ENCODE results near the gene SPON2. TPM values are rescaled to one million over a fixed set of nuclear protein-coding genes. Genes with fewer than 3 reads are reported as not detected.

Gene SPON2
- total RNA-seq, 1 experiment from 2014 or later: 3.1 TPM

- peak in 1 of 2 experiments; percentile 22 for DNase-seq
- Mint-ChIP-seq H3K27me3 (ENCODE audit: insufficient read depth, unreplicated experiment) (no peaks in the 10 kb centered on the region), H3K9me3 (ENCODE audit: unreplicated experiment) (no peaks in the 10 kb centered on the region), H3K4me3 (ENCODE audit: unreplicated experiment) (no peak overlapping the region), H3K27ac (ENCODE audit: unreplicated experiment) (peak overlapping the region; percentile 42), H3K36me3 (ENCODE audit: insufficient read depth, unreplicated experiment) (peaks cover 45% of the 10 kb centered on the region), H3K4me1 (ENCODE audit: low read depth, unreplicated experiment) (no peaks in the 10 kb centered on the region)
- TF ChIP-seq, protein P1, sequence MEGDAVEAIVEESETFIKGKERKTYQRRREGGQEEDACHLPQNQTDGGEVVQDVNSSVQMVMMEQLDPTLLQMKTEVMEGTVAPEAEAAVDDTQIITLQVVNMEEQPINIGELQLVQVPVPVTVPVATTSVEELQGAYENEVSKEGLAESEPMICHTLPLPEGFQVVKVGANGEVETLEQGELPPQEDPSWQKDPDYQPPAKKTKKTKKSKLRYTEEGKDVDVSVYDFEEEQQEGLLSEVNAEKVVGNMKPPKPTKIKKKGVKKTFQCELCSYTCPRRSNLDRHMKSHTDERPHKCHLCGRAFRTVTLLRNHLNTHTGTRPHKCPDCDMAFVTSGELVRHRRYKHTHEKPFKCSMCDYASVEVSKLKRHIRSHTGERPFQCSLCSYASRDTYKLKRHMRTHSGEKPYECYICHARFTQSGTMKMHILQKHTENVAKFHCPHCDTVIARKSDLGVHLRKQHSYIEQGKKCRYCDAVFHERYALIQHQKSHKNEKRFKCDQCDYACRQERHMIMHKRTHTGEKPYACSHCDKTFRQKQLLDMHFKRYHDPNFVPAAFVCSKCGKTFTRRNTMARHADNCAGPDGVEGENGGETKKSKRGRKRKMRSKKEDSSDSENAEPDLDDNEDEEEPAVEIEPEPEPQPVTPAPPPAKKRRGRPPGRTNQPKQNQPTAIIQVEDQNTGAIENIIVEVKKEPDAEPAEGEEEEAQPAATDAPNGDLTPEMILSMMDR (IDR thresholded peaks at IDR 0.05; ENCODE audit: insufficient read depth in 1 of 2, low read depth in 1 of 2, low read length in 1 of 2, severe bottlenecking in 1 of 2, unreplicated experiment in 1 of 2): no peak
- intact Hi-C loops (cut with micrococcal nuclease; ENCODE audit: unreplicated experiment): loop anchor here (5.0 kb wide), 1 partner anchor 41 kb away; no protein-coding TSS in a partner anchor
- ChIA-PET POLR2A (no interaction called here), CTCF (no interaction called here)
- H3K4me3 ChIP-seq (ENCODE audit: low read depth, low read length): no peak overlapping the region
- H3K27me3 ChIP-seq (replicated peaks; ENCODE audit: control insufficient read depth, insufficient read depth, low read length): no peaks in the 10 kb centered on the region
- peaks cover 2% of the 10 kb centered on the region; the same call in 1 of the 2 replicates for H3K36me3 ChIP-seq (ENCODE audit: control insufficient read depth, insufficient read depth, low read length)
- BruUV-seq (replicated peaks): no TSS peak
- H3K9me3 ChIP-seq: no peaks in the 10 kb centered on the region
- H3K4me1 ChIP-seq: no peaks in the 10 kb centered on the region
Measured at GRCh38 chr4:1208266-1208961, 36.0 kb upstream of the SPON2 start.

- no peaks in the 10 kb centered on the region for H3K27me3 ChIP-seq (replicated peaks; ENCODE audit: control insufficient read depth, insufficient read depth, low read length)
- intact Hi-C loops (cut with micrococcal nuclease; ENCODE audit: unreplicated experiment): loop anchor here (5.0 kb wide), 1 partner anchor 40 kb away; no protein-coding TSS in a partner anchor
- no peaks in the 10 kb centered on the region for H3K9me3 Mint-ChIP-seq (ENCODE audit: unreplicated experiment)
- ChIA-PET CTCF (no interaction called here), POLR2A (no interaction called here)
- no TSS peak for BruUV-seq (replicated peaks)
- no peaks in the 10 kb centered on the region for H3K9me3 ChIP-seq
- H3K4me1 Mint-ChIP-seq (ENCODE audit: low read depth, unreplicated experiment): no peaks in the 10 kb centered on the region
- TF ChIP-seq, protein P1 (IDR thresholded peaks at IDR 0.05; ENCODE audit: insufficient read depth in 1 of 2, low read depth in 1 of 2, low read length in 1 of 2, severe bottlenecking in 1 of 2, unreplicated experiment in 1 of 2): no peak
- no peak overlapping the region for H3K27ac Mint-ChIP-seq (ENCODE audit: unreplicated experiment)
- no peak overlapping the region for H3K4me3 ChIP-seq (ENCODE audit: low read depth, low read length)
- H3K36me3 Mint-ChIP-seq (ENCODE audit: insufficient read depth, unreplicated experiment): peaks cover 38% of the 10 kb centered on the region
- peak in 1 of 2 experiments; percentile 22 for DNase-seq
- peaks cover 1% of the 10 kb centered on the region; the same call in 1 of the 2 replicates for H3K36me3 ChIP-seq (ENCODE audit: control insufficient read depth, insufficient read depth, low read length)
- H3K27me3 Mint-ChIP-seq (ENCODE audit: insufficient read depth, unreplicated experiment): no peaks in the 10 kb centered on the region
- no peak overlapping the region for H3K4me3 Mint-ChIP-seq (ENCODE audit: unreplicated experiment)
- no peaks in the 10 kb centered on the region for H3K4me1 ChIP-seq
Measured at GRCh38 chr4:1207603-1208265, 35.4 kb upstream of the SPON2 start.

DNA sequence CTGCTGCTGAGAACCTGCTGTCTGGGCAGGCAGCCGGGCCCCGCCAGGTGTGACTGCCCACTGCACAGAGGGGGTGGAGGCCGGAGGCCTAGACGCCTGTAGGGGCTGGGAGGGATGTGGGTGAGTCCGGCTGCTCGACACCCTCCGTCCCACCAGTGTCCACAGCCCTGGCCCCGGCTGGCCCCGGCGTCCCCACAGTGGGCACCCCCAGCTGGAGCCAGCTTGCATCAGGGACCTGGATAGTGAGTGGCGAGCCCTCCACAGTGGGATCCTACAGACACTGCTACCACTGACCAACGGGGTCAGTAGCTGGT is 34.7 kb upstream of the SPON2 start:
- CTCF ChIA-PET: no interaction called here
- no peaks in the 10 kb centered on the region for H3K9me3 ChIP-seq
- no peak overlapping the region for H3K4me3 ChIP-seq (ENCODE audit: low read depth, low read length)
- peaks cover 32% of the 10 kb centered on the region for H3K36me3 Mint-ChIP-seq (ENCODE audit: insufficient read depth, unreplicated experiment)
- H3K27me3 ChIP-seq (replicated peaks; ENCODE audit: control insufficient read depth, insufficient read depth, low read length): no peaks in the 10 kb centered on the region
- H3K9me3 Mint-ChIP-seq (ENCODE audit: unreplicated experiment): no peaks in the 10 kb centered on the region
- H3K4me3 Mint-ChIP-seq (ENCODE audit: unreplicated experiment): no peak overlapping the region
- POLR2A ChIA-PET: no interaction called here
- intact Hi-C loops (cut with micrococcal nuclease; ENCODE audit: unreplicated experiment): loop anchor here (5.0 kb wide), 1 partner anchor 40 kb away; no protein-coding TSS in a partner anchor
- H3K27ac Mint-ChIP-seq (ENCODE audit: unreplicated experiment): no peak overlapping the region
- H3K27me3 Mint-ChIP-seq (ENCODE audit: insufficient read depth, unreplicated experiment): no peaks in the 10 kb centered on the region
- no peaks in the 10 kb centered on the region; the same call in 1 of the 2 replicates for H3K36me3 ChIP-seq (ENCODE audit: control insufficient read depth, insufficient read depth, low read length)
- TF ChIP-seq, protein P1 (IDR thresholded peaks at IDR 0.05; ENCODE audit: insufficient read depth in 1 of 2, low read depth in 1 of 2, low read length in 1 of 2, severe bottlenecking in 1 of 2, unreplicated experiment in 1 of 2): no peak
- DNase-seq: peak in 1 of 2 experiments; percentile 27
- no peaks in the 10 kb centered on the region for H3K4me1 ChIP-seq
- BruUV-seq (replicated peaks): no TSS peak
- H3K4me1 Mint-ChIP-seq (ENCODE audit: low read depth, unreplicated experiment): no peaks in the 10 kb centered on the region
